GM12872 (cell line): ENCODE measurements around the gene TMEM38A.

Experiments used
- TF ChIP-seq, protein P1 (sequence below): IDR thresholded peaks from 3 replicates; pipeline ENCODE4 v1.5.1; 2011; ENCODE audit warnings: low read depth, mild to moderate bottlenecking, low read length, moderate library complexity; ENCODE audit not compliant: insufficient read depth

Gene TMEM38A

DNA sequence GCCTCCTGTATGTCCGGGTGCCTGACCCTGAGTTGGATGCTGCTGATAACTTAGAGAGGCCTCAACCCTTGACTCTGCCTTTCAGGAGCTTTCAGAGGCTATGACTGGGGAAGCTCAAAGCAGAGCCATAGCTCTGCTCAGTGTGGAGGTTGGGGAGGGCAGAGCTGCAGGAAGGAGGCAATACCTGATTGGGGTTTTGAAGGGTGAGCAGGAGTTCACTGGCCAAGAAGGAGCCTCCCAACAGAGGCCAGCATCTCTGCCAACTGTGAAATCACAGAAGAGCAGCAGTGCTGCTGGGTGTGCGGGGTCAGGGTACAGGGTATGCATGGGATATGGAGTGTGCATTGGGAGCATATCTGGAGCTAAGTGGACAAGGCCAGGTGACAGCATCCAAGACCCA, 21.6 kb downstream of the TMEM38A start:
- TF ChIP-seq, protein P1, sequence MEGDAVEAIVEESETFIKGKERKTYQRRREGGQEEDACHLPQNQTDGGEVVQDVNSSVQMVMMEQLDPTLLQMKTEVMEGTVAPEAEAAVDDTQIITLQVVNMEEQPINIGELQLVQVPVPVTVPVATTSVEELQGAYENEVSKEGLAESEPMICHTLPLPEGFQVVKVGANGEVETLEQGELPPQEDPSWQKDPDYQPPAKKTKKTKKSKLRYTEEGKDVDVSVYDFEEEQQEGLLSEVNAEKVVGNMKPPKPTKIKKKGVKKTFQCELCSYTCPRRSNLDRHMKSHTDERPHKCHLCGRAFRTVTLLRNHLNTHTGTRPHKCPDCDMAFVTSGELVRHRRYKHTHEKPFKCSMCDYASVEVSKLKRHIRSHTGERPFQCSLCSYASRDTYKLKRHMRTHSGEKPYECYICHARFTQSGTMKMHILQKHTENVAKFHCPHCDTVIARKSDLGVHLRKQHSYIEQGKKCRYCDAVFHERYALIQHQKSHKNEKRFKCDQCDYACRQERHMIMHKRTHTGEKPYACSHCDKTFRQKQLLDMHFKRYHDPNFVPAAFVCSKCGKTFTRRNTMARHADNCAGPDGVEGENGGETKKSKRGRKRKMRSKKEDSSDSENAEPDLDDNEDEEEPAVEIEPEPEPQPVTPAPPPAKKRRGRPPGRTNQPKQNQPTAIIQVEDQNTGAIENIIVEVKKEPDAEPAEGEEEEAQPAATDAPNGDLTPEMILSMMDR: no peak

DNA sequence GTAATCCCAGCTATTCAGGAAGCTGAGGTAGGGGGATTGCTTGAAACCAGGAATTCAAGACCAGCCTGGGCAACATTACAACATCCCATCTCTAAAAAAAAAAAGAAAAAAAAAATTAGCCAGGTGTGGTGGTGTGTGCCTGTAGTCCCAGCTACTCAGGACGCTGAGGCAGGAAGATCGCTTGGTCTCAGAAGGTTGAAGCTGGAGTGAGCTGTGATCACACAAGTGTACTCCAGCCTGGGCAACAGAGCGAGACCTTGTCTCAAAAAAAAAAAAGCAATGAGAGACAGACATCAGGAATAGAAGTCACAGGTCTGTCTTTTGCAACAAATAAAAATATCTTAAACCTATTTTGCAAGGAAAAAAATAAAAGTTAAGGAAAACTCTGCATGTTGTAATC, 23.3 kb downstream of the TMEM38A start:
- TF ChIP-seq, protein P1: no peak

DNA sequence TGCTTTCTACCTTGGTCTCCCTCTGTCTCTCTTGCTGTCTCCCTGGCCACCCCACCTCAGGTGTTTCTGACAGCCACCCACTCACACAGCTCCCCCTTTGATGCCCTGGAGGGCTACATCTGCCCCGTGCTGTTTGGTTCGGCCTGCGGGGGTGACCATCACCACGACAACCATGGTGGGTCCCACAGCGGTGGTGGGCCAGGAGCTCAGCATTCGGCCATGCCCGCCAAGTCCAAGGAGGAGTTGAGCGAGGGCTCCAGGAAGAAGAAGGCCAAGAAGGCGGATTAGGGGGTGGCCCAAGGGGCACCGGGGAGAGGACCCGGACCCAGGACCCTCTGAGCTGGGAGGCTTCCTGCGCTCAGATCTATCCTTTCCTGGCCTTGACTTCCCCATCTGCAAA, 27.1 kb downstream of the TMEM38A start:
- TF ChIP-seq, protein P1: no peak

DNA sequence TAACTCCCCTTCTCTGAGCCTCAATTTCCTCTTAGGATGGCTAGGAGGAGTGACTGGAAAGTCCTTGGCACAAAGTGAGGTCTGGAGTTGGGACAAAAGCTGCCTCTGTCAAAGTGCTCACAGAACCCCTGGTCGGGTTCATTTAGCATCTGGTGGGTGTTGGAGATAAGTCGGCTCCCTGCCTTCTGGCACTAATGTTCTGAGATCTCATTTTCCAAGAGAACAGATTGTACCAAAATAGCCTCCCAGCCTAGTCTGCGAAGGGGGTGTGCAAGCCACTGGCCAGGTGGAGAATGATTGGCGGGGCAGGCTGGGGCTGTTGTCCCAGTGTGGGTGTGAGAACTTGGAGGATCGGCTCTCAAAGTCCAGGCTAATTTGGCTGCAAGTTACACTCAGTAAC, 38.0 kb downstream of the TMEM38A start:
- TF ChIP-seq, protein P1: no peak

DNA sequence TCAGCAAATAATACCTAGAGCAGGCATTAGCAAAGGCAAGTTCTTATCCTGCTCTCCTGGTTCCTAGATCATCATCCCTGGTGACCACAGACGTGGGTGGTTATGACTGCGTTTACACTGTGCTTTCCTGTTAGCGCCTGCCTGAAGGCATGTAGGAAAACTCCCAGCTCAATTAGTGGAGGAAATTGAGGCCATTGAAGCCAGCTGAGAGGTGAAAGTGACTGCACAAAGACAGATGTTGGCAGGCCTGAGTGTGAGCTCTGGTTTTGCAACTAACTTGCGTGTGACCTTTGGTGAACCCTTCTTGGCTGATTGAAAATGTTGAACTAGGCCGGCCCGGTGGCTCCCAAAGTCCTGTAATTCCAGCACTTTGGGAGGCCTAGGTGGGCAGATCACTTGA, 41.2 kb downstream of the TMEM38A start:
- TF ChIP-seq, protein P1: no peak

DNA sequence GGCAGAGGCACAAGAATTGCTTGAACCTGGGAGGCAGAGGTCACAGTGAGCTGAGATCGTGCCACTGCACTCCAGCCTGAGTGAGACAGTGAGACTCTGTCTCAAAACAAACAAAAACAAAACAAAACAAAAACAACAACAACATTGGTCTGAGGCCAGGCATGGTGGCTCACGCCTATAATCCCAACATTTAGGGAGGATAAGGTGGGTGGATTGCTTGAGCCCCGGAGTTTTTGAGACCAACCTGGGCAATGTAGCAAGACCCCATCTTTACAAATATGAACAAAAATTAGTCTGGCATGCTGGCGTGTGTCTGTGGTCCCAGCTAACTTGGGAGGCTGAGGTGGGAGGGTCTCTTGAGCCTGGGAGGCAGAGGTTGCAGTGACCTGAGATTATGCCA, 42.7 kb downstream of the TMEM38A start:
- TF ChIP-seq, protein P1: no peak

DNA sequence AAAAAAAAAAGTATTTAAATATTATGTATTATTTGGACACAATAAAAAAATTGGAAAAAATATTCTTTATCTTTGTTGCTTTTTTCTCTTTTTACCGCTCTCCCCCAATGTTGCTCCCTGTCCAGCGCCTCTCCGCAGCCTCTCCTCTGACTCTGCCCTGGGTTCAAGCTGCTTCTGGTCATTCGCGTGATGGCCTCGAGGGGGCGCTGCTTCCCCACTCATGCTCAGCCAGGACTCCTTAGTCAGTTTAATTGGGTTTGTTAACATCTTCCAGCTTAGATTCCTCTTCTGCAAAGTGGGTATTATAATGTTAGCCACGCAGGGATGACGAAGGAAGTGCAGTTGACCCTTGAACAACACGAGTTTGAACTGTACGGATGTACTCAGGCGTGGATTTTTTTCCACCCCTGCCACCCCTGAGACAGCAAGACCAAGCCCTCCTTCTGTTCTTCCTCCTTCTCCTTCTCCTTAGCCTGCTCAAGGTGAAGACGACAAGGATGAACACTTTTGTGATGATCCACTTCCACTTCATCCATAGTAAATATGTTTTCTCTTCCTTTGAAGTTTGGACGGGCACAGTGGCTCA, 53.9 kb downstream of the TMEM38A start:
- TF ChIP-seq, protein P1: peak; percentile 87

DNA sequence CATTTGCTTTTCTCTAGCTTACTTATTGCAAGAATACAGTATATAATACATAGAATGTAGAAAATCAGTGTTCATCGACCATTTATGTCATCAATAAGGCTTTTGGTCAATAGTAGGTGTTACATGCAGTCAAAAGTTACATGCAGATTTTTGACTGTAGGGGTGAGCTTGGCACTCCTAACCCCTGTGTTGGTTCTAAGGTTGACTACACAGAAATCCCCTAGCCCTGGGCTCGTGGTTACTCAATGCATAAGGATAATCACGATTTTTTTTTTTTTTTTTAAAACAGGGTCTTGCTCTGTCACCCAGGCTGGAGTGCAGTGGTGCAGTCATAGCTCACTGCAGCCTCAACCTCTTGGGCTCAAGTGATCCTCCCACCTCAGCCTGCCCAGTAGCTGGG, 54.7 kb downstream of the TMEM38A start:
- TF ChIP-seq, protein P1: no peak
